T-cell (primary cell): ENCODE data around the gene DOCK4. TPM values are rescaled to one million over a fixed set of nuclear protein-coding genes. Genes with fewer than 3 reads are reported as not detected.

Experiments used
- ATAC-seq, 4 experiments: fragments of 200-7000 bp in 3 of 4; fragments of 150-1000 bp in 1 of 4; cut with Tn5 transposase; replicated peaks in 1 of 4; 1 replicate in 3 of 4; 2 replicates in 1 of 4; pipeline ENCODE4 v1.10.0; 2021; ENCODE audit warnings: moderate library complexity in 3 of 4, mild to moderate bottlenecking in 2 of 4, moderate number of reproducible peaks in 1 of 4
- CTCF ChIA-PET, 2 donors: fragments of 300-600 bp; sonication (Branson Sonifier 250); formaldehyde crosslinking; loops; one replicate each; lab custom pipeline; 2022; ENCODE audit warnings: antibody characterized with exemption in 2 of 2; lab: Charles Lee
- POLR2A ChIA-PET, 2 donors: fragments of 300-600 bp; sonication (Branson Sonifier 250); formaldehyde crosslinking; loops; one replicate each; lab custom pipeline; 2022; ENCODE audit warnings: antibody characterized with exemption in 2 of 2; lab: Charles Lee
- DNase-seq, 35 experiments: peaks; one replicate each; pipeline versions ENCODE4 v3.0.0 to v3.0.0-alpha.2; 2013 to 2023
- H3K27ac ChIP-seq: one replicate; pipeline ENCODE4 v1.5.1; 2013; ENCODE audit warnings: low read length
- H3K27me3 ChIP-seq, 2 experiments: replicated peaks in 1 of 2; 1 replicate in 1 of 2; 2 replicates in 1 of 2; pipeline versions ENCODE4 v1.6.1 to v1.7.0; 2013; ENCODE audit warnings: low read length in 1 of 2, mixed read lengths in 1 of 2; ENCODE audit not compliant: control insufficient read depth in 2 of 2, insufficient read depth in 2 of 2; ENCODE audit errors: extremely low read depth in 1 of 2
- H3K36me3 ChIP-seq, 2 donors: 1 replicate in 1 of 2; 2 replicates in 1 of 2; pipeline versions ENCODE4 v1.6.1 to v1.7.0; 2013; ENCODE audit warnings: low read length in 1 of 2; ENCODE audit not compliant: control insufficient read depth in 2 of 2, insufficient read depth in 1 of 2; ENCODE audit errors: extremely low read depth in 1 of 2
- H3K4me1 ChIP-seq, 2 experiments: 1 replicate in 1 of 2; 2 replicates in 1 of 2; pipeline versions ENCODE4 v1.6.1 to v1.7.0; 2013; ENCODE audit warnings: low read length in 2 of 2, mixed read lengths in 1 of 2; ENCODE audit not compliant: insufficient read depth in 2 of 2, control insufficient read depth in 1 of 2; ENCODE audit errors: extremely low read depth in 1 of 2
- H3K4me3 ChIP-seq, 2 donors: 1 replicate in 1 of 2; 2 replicates in 1 of 2; pipeline versions ENCODE4 v1.5.1 to v1.7.0; 2013; ENCODE audit warnings: mild to moderate bottlenecking in 2 of 2, low read length in 1 of 2, moderate library complexity in 1 of 2; ENCODE audit not compliant: control insufficient read depth in 1 of 2; ENCODE audit errors: extremely low read depth in 1 of 2
- H3K9me3 ChIP-seq: 2 replicates; pipeline ENCODE4 v1.7.0; 2013
- H3K27ac Mint-ChIP-seq, 2 donors: one replicate each; pipeline ENCODE4 v1.8.0; 2020 to 2021; ENCODE audit warnings: mild to moderate bottlenecking in 2 of 2, mixed read lengths in 2 of 2
- H3K27me3 Mint-ChIP-seq, 2 donors: one replicate each; pipeline ENCODE4 v1.8.0; 2021 to 2022; ENCODE audit warnings: mixed read lengths in 2 of 2
- H3K36me3 Mint-ChIP-seq: one replicate; pipeline ENCODE4 v1.8.0; 2021; ENCODE audit warnings: mixed read lengths
- H3K4me1 Mint-ChIP-seq, 3 donors: one replicate each; pipeline ENCODE4 v1.8.0; 2020 to 2022; ENCODE audit warnings: mixed read lengths in 3 of 3, mild to moderate bottlenecking in 1 of 3
- H3K4me3 Mint-ChIP-seq, 3 donors: one replicate each; pipeline ENCODE4 v1.8.0; 2020 to 2022; ENCODE audit warnings: mild to moderate bottlenecking in 3 of 3, mixed read lengths in 3 of 3, moderate library complexity in 3 of 3
- H3K9me3 Mint-ChIP-seq, 3 donors: one replicate each; pipeline ENCODE4 v1.8.0; 2020 to 2022; ENCODE audit warnings: mixed read lengths in 3 of 3
- WGBS: methylation state at CpG from one replicate; pipeline ENCODE4 v1.1.5; 2013; ENCODE audit warnings: missing lambda C conversion rate; ENCODE audit not compliant: insufficient coverage; 5-methylcytosine and 5-hydroxymethylcytosine counted together
- total RNA-seq, 35 experiments: library from RNA in 6 of 35; stranded (reverse) in 6 of 35; fragments of 120-200 nt in 1 of 35; gene quantifications; one replicate each; pipeline versions ENCODE4 v1.2.1 to v1.2.4 and lab custom pipeline; 2013 to 2026

The DOCK4 gene
- total RNA-seq, 5 donors from 2014 or later (not counting 1 experiment from before 2014, with no cell fraction given) = 0.35 to 1.4 (median 0.85) TPM

DNA sequence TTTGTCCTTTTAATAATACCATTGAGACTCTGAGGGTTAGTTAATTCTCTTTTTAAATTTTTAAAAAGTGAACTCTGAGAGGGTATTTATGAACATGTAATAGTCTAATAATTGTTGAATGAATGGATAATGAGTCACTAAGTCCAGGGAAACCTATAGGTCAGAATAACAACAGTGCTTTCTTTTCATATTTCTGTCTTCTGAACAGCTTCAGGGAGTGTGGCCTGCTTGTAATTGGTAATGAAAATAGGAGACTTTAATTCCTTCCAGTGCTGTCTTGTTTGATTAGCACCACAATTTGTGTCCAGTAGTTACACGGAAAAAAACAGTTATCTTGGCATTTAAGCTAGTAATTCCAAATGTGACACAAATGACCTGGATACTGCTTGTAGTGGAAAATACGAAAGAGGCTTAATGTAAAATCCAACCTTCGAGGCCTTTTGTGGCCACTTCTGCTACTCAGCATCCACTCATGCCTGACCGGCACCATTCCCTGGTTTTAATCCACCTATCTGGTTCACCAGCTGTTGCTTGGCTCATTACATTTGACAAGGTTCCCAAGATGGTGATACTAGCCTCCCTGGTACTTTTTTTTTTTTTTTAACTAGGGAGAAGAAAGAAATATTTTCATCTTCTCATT, 494.7 kb downstream of the DOCK4 start:
- ATAC-seq (no peak), DNase-seq (no peak)
- Mint-ChIP-seq H3K9me3 (no peaks in the 10 kb centered on the region), H3K4me1 (no peaks in the 10 kb centered on the region), H3K4me3 (no peak overlapping the region), H3K27me3 (peaks cover 15 to 19% of the 10 kb centered on the region in 2 donors), H3K36me3 (no peaks in the 10 kb centered on the region), H3K27ac (no peak overlapping the region)
- WGBS = 88% methylated on average over 2 of the region's 4 CpGs
- no peaks in the 10 kb centered on the region for H3K36me3 ChIP-seq
- H3K27me3 ChIP-seq = peaks cover 0 to 2% of the 10 kb centered on the region in 2 experiments
- ChIA-PET POLR2A (no interaction called here), CTCF (no interaction called here)
- H3K4me1 ChIP-seq = no peaks in the 10 kb centered on the region
- H3K9me3 ChIP-seq = no peaks in the 10 kb centered on the region
- H3K4me3 ChIP-seq = no peak overlapping the region
- no peak overlapping the region for H3K27ac ChIP-seq

DNA sequence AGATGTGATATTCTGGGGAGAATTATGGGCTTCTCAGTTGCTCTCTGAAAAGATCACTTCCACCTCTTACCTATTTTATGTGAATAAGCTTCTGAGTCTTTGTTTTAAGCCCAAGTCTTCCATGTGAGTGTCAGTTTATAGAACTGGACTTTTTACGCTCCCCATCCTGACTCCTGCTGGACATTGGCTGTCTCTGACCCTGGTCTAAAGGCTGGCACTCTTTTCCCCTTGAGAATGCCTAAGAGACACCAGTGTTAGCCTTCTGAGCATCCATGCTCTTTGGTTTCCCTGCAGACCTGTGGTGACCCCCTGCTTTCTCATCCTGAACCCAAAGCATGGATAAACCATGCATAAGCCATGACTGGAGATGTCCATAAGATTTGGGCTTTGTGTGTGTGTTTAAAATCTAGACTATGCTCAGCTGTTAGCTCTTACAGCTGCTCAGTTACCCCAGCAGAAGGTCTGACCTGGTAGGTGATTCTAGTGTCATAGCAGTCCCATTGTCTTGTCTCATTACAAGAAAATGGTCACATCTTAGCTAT, 495.3 kb downstream of the DOCK4 start:
- DNase-seq = no peak

DNA sequence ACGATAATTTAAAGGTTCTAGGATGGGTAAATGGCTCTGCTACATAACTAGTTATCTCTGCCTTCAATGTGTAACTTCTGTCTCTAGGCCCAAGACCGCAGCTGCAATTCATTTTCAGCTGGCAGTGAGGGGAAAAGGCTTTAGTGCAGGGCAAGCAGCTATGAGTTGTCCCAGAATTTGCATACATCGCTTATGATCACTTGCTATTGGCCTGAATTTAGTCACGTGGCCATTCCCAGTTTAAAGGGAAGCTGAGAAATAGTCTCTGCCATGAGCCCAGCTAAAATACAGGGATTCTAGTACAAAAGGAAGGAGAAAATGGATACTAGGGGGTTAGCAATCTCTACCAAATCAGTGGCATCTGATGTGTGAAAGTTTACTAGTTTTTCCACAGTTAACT, 498.1 kb downstream of the DOCK4 start:
- Histone ChIP-seq H3K4me3 (no peak overlapping the region), H3K36me3 (no peaks in the 10 kb centered on the region), H3K9me3 (no peaks in the 10 kb centered on the region), H3K4me1 (no peaks in the 10 kb centered on the region), H3K27me3 (peaks cover 0 to 9% of the 10 kb centered on the region in 2 experiments), H3K27ac (no peak overlapping the region)
- WGBS = no CpG with 5 or more reads among the region's 4 CpGs
- Mint-ChIP-seq H3K27ac (no peak overlapping the region), H3K9me3 (peaks cover 0 to 4% (median 4%) of the 10 kb centered on the region in 3 donors), H3K4me3 (no peak overlapping the region), H3K4me1 (no peaks in the 10 kb centered on the region), H3K27me3 (peaks cover 15 to 16% of the 10 kb centered on the region in 2 donors), H3K36me3 (no peaks in the 10 kb centered on the region)
- ChIA-PET CTCF (no interaction called here), POLR2A (no interaction called here)
- ATAC-seq (no peak), DNase-seq (no peak)

More for the DNA sequence above, 495.3 kb downstream of the DOCK4 start:
- peaks cover 15 to 19% of the 10 kb centered on the region in 2 donors for H3K27me3 Mint-ChIP-seq
- H3K27ac ChIP-seq = no peak overlapping the region
- no peak for ATAC-seq
- no peaks in the 10 kb centered on the region for H3K4me1 Mint-ChIP-seq
- no peaks in the 10 kb centered on the region for H3K36me3 ChIP-seq
- H3K4me3 ChIP-seq = no peak overlapping the region
- H3K4me1 ChIP-seq = no peaks in the 10 kb centered on the region
- H3K27ac Mint-ChIP-seq = no peak overlapping the region
- POLR2A ChIA-PET = no interaction called here
- H3K36me3 Mint-ChIP-seq = no peaks in the 10 kb centered on the region
- no peaks in the 10 kb centered on the region for H3K9me3 ChIP-seq
- no peaks in the 10 kb centered on the region for H3K9me3 Mint-ChIP-seq
- no CpG with 5 or more reads among the region's 1 CpG for WGBS
- H3K27me3 ChIP-seq = peaks cover 0 to 6% of the 10 kb centered on the region in 2 experiments
- H3K4me3 Mint-ChIP-seq = no peak overlapping the region
- CTCF ChIA-PET = no interaction called here

DNA sequence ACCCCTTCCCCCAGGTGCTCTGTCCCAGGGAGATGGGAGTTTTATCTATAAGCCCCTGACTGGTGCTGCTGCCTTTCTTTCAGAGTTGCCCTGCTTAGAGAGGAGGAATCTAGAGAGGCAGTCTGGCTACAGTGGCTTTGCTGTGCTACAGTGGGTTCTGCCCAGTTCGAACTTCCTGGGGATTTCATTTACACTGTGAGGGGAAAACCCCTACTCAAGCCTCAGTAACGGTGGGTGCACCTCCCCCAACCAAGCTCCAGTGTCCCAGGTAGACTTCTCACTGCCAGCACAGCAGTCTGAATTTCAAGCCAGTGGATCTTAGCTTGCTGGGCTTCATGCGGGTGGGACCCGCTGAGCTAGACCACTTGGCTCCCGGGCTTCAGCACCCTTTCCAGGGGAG, 500.4 kb downstream of the DOCK4 start:
- H3K4me1 ChIP-seq = no peaks in the 10 kb centered on the region
- no peaks in the 10 kb centered on the region for H3K36me3 ChIP-seq
- ChIA-PET CTCF (no interaction called here), POLR2A (no interaction called here)
- no peaks in the 10 kb centered on the region for H3K9me3 ChIP-seq
- ATAC-seq (no peak), DNase-seq (no peak)
- Mint-ChIP-seq H3K4me3 (no peak overlapping the region), H3K9me3 (peaks cover 0 to 4% (median 4%) of the 10 kb centered on the region in 3 donors), H3K36me3 (no peaks in the 10 kb centered on the region), H3K4me1 (no peaks in the 10 kb centered on the region), H3K27ac (no peak overlapping the region), H3K27me3 (peaks cover 12 to 16% of the 10 kb centered on the region in 2 donors)
- 82% methylated on average over 4 of the region's 5 CpGs for WGBS
- H3K4me3 ChIP-seq = no peak overlapping the region
- peaks cover 0 to 9% of the 10 kb centered on the region in 2 experiments for H3K27me3 ChIP-seq
- no peak overlapping the region for H3K27ac ChIP-seq

DNA sequence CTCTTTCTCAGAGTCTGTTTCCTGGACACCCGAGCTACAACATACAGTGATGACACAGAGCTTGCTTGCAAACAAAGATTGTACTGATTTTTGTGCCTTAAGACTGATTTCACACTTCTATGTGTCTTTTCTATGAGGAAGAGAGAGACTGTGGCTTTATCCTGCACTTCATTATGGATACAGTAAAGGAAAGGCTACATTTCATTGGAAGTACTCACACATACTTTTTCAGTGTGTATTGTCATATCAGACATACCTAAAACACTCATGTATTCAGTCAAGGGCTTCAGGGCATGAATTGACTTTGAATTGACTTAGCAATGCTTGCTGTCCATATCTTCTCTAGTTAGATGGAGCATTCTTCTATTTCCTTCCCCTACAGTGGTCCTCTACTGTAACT, 508.4 kb downstream of the DOCK4 start:
- WGBS = no CpG with 5 or more reads among the region's 1 CpG
- Mint-ChIP-seq H3K4me3 (no peak overlapping the region), H3K27me3 (peaks cover 3 to 11% of the 10 kb centered on the region in 2 donors), H3K36me3 (no peaks in the 10 kb centered on the region), H3K27ac (no peak overlapping the region), H3K4me1 (no peaks in the 10 kb centered on the region), H3K9me3 (no peaks in the 10 kb centered on the region)
- H3K27ac ChIP-seq = no peak overlapping the region
- H3K4me3 ChIP-seq = no peak overlapping the region
- H3K27me3 ChIP-seq = no peaks in the 10 kb centered on the region
- H3K9me3 ChIP-seq = no peaks in the 10 kb centered on the region
- H3K36me3 ChIP-seq = no peaks in the 10 kb centered on the region
- DNase-seq = no peak
- POLR2A ChIA-PET = no interaction called here
- H3K4me1 ChIP-seq = no peaks in the 10 kb centered on the region
- no peak for ATAC-seq
- CTCF ChIA-PET = interaction anchor here in 1 of 2 donors (0.9 kb wide), 1 partner anchor 35 kb away, joined by 3 read pairs; no protein-coding TSS in a partner anchor

DNA sequence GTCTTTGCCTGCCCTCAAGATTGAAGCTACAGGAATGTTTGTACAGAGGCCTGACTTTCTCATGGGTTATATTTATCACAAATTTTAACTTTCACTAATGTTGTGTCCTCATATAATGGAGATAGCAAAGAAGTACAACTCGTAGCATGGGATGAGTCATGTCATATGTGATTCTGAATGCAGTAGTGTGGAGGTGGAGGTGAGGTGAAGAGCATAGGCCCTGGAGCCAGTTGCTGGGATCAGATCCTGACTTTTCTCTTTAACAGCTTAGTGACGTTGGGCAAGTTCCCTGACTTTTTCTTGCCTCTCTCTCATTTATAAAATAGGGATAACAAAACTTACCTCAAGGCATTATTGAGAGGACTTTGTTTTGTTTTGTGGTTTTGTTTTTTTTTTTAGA, 511.8 kb downstream of the DOCK4 start:
- no peaks in the 10 kb centered on the region for H3K4me1 ChIP-seq
- ChIA-PET POLR2A (no interaction called here), CTCF (no interaction called here)
- no peaks in the 10 kb centered on the region for H3K9me3 Mint-ChIP-seq
- H3K27me3 Mint-ChIP-seq = peaks cover 3 to 11% of the 10 kb centered on the region in 2 donors
- no peaks in the 10 kb centered on the region for H3K4me1 Mint-ChIP-seq
- no CpG with 5 or more reads among the region's 2 CpGs for WGBS
- H3K4me3 Mint-ChIP-seq = no peak overlapping the region
- H3K36me3 ChIP-seq = no peaks in the 10 kb centered on the region
- no peak overlapping the region for H3K27ac ChIP-seq
- no peaks in the 10 kb centered on the region for H3K36me3 Mint-ChIP-seq
- H3K27me3 ChIP-seq = no peaks in the 10 kb centered on the region
- DNase-seq (no peak), ATAC-seq (no peak)
- no peak overlapping the region for H3K27ac Mint-ChIP-seq
- no peaks in the 10 kb centered on the region for H3K9me3 ChIP-seq
- no peak overlapping the region for H3K4me3 ChIP-seq
